ENCODE results near the gene SPTBN2. TPM values are rescaled to one million over a fixed set of nuclear protein-coding genes. Genes with fewer than 3 reads are reported as not detected.

Gene SPTBN2
- total and polyA plus RNA-seq, 2 of the 8 experiments (the other 6 are each of a cell fraction or from before 2014, with no cell fraction given), result 19.1 to 69.0 TPM

DNA sequence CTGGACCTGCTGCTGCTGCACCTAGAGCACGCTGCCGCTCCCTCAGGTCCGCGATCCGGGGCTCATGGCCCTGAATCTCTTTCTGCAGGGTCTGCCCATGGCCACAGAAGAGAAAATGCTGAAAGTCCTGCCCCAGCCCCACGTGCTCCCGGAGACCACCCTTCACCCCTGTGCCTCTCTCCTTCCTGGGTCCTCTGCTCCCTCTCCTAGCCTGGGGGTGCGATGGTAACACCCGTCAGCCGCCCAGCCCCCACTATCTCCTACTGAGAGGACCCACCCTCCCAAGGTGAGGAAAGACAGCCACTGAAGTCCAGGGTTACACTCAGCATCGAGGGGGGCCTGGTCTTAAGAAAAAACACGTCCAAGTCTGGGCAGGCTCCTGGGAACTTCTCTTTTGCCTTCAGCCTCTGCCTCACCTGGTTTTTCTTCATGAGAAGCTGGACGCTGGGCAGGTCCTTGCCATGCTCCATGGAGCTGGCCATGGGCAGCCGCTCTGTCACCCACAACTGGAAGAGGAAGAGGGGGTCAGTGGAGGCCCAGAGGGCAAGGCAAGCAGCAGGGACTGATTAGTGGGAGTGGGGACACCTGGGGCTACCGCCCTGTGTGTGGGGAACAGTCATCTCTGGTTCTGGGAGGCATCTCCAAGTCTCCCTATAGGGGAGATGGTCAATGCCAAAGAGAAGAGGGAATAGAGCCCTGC lies 35.5 kb downstream of the SPTBN2 start:
- Histone ChIP-seq H4K5ac (ENCODE audit: insufficient read length, low read depth, low read length) (no peak overlapping the region), H2BK15ac (ENCODE audit: low read length) (no peak overlapping the region), H4K91ac (replicated peaks; ENCODE audit: insufficient read length, low read length) (no peak overlapping the region), H3K27ac (ENCODE audit: low read depth, low read length) (no peak overlapping the region), H2BK120ac (replicated peaks; ENCODE audit: low read depth, low read length) (no peak overlapping the region), H3K4ac (replicated peaks; ENCODE audit: insufficient read length, low read depth, low read length) (no peak overlapping the region), H3K79me1 (ENCODE audit: low read depth, low read length) (no peaks in the 10 kb centered on the region), H2AK5ac (ENCODE audit: low read depth, low read length) (no peak overlapping the region), H3K79me2 (ENCODE audit: control insufficient read depth in 1 of 2, insufficient read depth in 2 of 2, low read length in 2 of 2) (no peaks in the 10 kb centered on the region), H3K4me2 (ENCODE audit: insufficient read depth in 1 of 2, low read depth in 2 of 2, low read length in 2 of 2) (no peak overlapping the region), H3K9me3 (ENCODE audit: insufficient read depth in 2 of 2, low read depth in 1 of 2, low read length in 1 of 2) (no peaks in the 10 kb centered on the region), H2BK5ac (ENCODE audit: low read depth, low read length) (no peak overlapping the region), H2BK12ac (ENCODE audit: low read depth, low read length) (no peak overlapping the region), H3K4me1 (replicated peaks in 1 of 4; ENCODE audit: control insufficient read depth in 3 of 4, insufficient read depth in 4 of 4, low read length in 3 of 4) (peaks cover 0 to 3% (median 1%) of the 10 kb centered on the region in 4 experiments; a peak in 2 of 7 replicates), H3K23me2 (ENCODE audit: low read depth, low read length) (no peaks in the 10 kb centered on the region), H3K4me3 (ENCODE audit: extremely low read depth in 1 of 4, insufficient read depth in 2 of 4, low read depth in 3 of 4, low read length in 4 of 4) (no peak overlapping the region), H3K18ac (ENCODE audit: extremely low read depth, low read length) (no peak overlapping the region), H2BK20ac (ENCODE audit: low read length) (no peak overlapping the region), H3K27me3 (replicated peaks in 1 of 4; ENCODE audit: control insufficient read depth in 3 of 4, extremely low read depth in 1 of 4, insufficient read depth in 3 of 4, low read length in 3 of 4) (no peaks in the 10 kb centered on the region), H3K14ac (ENCODE audit: insufficient read length) (no peak overlapping the region), H3K56ac (replicated peaks; ENCODE audit: insufficient read length, low read depth, low read length) (no peak overlapping the region), H3K23ac (ENCODE audit: insufficient read length) (no peak overlapping the region), H3K36me3 (ENCODE audit: control insufficient read depth in 2 of 4, insufficient read depth in 4 of 4, low read length in 3 of 4) (peaks cover 36 to 64% (median 56%) of the 10 kb centered on the region in 4 experiments), H4K8ac (ENCODE audit: extremely low read depth, insufficient read depth, low read length) (peak overlapping the region; percentile 2; the same call in 1 of the 2 replicates), H3K9ac (replicated peaks in 1 of 4; ENCODE audit: extremely low read depth in 1 of 4, low read depth in 3 of 4, low read length in 3 of 4) (no peak overlapping the region), H2AFZ (ENCODE audit: low read length) (no peak overlapping the region), H4K20me1 (replicated peaks in 1 of 2; ENCODE audit: control insufficient read depth in 1 of 2, insufficient read depth in 2 of 2, low read length in 2 of 2) (peaks cover 0 to 7% of the 10 kb centered on the region in 2 experiments)
- FAIRE-seq (no peak), DNase-seq (ENCODE audit: low read depth in 1 of 2, low spot score in 2 of 2) (no peak)
- ChIA-PET POLR2A (ENCODE audit: partially characterized antibody) (interaction anchor here (0.6 to 1.6 kb wide), 4 partner anchors 9 to 134 kb away, joined by 3 to 4 read pairs (median 4); partner anchors contain the start of gene RBM4B), CTCF (ENCODE audit: partially characterized antibody) (interaction anchor here (0.5 to 7.5 kb wide), 16 partner anchors 7 to 283 kb away, joined by 3 to 90 read pairs (median 4); partner anchors contain the start of gene RCE1)
- 92% methylated on average over 15 of the region's 15 CpGs; no CpG with 5 or more reads in 1 of the 2 experiments for WGBS, 2 experiments (ENCODE audit: extremely low coverage in 1 of 2, insufficient coverage in 1 of 2, insufficient read length in 1 of 2, insufficient replicate concordance in 2 of 2, low coverage in 1 of 2, low lambda C conversion rate in 2 of 2, missing lambda C conversion rate in 1 of 2)
- TF ChIP-seq ZNF274 (IDR thresholded peaks at IDR 0.05; ENCODE audit: borderline replicate concordance, extremely low read depth, low read length) (no peak), FOSL1 (IDR thresholded peaks at IDR 0.05; ENCODE audit: insufficient read depth, low read depth, low read length) (no peak), TAF7 (optimal IDR thresholded peaks at IDR 0.05; ENCODE audit: borderline replicate concordance, low read depth, low read length) (no peak), MAFK (IDR thresholded peaks at IDR 0.05; ENCODE audit: low read depth, low read length) (no peak), RXRA (IDR thresholded peaks at IDR 0.05; ENCODE audit: insufficient read depth, low read depth, low read length) (no peak), RNF2 (IDR thresholded peaks at IDR 0.05; ENCODE audit: borderline replicate concordance, low read depth, low read length, missing control alignments, poor library complexity, severe bottlenecking) (no peak), ASH2L (IDR thresholded peaks at IDR 0.05; ENCODE audit: low read length) (no peak)
- TF ChIP-seq, protein P1, sequence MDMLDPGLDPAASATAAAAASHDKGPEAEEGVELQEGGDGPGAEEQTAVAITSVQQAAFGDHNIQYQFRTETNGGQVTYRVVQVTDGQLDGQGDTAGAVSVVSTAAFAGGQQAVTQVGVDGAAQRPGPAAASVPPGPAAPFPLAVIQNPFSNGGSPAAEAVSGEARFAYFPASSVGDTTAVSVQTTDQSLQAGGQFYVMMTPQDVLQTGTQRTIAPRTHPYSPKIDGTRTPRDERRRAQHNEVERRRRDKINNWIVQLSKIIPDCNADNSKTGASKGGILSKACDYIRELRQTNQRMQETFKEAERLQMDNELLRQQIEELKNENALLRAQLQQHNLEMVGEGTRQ (IDR thresholded peaks at IDR 0.05; ENCODE audit: low read length), result no peak

All from H1 (cell line).